ENCODE measurements around the gene MC4R.

- TF ChIP-seq POLR2AphosphoS5 (IDR thresholded peaks at IDR 0.05; ENCODE audit: insufficient read depth in 1 of 2, low read depth in 1 of 2) (no peak), CTCF (IDR thresholded peaks at IDR 0.05) (no peak), POLR2A (IDR thresholded peaks at IDR 0.05) (no peak)
These were observed 45.4 kb upstream of the MC4R start for GRCh38 chr18:60417946-60418345.
